DOHH2 (cell line): ENCODE results near the gene CASP6.

Experiments used
- CTCF ChIP-seq: fragments of 200-600 bp; sonication (generic); IDR thresholded peaks from one replicate; pipeline ENCODE4 v1.5.1; 2014; ENCODE audit warnings: antibody characterized with exemption, mild to moderate bottlenecking, low read depth, low read length; ENCODE audit not compliant: poor library complexity, severe bottlenecking
- EZH2phosphoT487 ChIP-seq: fragments of 200-600 bp; sonication (generic); IDR thresholded peaks from 2 replicates; pipeline ENCODE4 v1.6.1; 2017; ENCODE audit warnings: borderline replicate concordance, mild to moderate bottlenecking, antibody characterized with exemption, low read length, moderate library complexity, mixed read lengths

DNA sequence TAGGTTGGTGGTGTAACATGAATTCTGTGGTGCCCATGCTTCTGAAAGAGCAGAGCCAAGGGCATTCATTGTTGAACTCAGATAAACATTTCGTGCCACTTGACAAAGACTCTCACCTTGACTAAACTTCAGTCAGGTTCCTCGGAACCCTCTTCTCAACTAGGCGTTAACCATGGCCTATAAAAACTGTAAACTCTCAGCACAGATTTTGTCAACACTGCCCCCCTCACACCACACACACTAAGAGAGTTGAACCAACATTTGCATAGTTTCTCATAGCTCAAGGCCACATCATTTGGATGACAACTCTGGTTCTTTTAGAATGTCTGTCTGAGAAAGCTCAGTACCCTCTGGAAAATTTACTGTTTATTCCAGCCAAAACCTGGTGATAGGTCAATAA, 28.1 kb downstream of the CASP6 start:
- TF ChIP-seq CTCF (no peak), EZH2phosphoT487 (no peak)
